Effector memory CD8-positive, alpha-beta T cell (primary cell): ENCODE data around the gene POLR1G.
A peak's percentile ranks its signal among the peaks of the same experiment; 100 is the strongest.
"Not testable (repeated sequence)": the region's sequence is repeated elsewhere in the genome, so short reads cannot be mapped to it uniquely, and the experiment has no call there.

Experiments
- ATAC-seq: fragments of 150-1000 bp; cut with Tn5 transposase; replicated peaks from 2 replicates; pipeline ENCODE4 v1.10.0; 2021; ENCODE audit warnings: mild to moderate bottlenecking, moderate library complexity
- DNase-seq, 3 experiments: peaks; one replicate each; pipeline ENCODE4 v3.0.0; 2021
- H3K27ac Mint-ChIP-seq, 2 donors: one replicate each; pipeline ENCODE4 v1.8.0; 2022; ENCODE audit warnings: mild to moderate bottlenecking in 2 of 2, mixed read lengths in 2 of 2, moderate library complexity in 2 of 2
- H3K27me3 Mint-ChIP-seq, 2 donors: one replicate each; pipeline ENCODE4 v1.8.0; 2022; ENCODE audit warnings: mixed read lengths in 2 of 2
- H3K36me3 Mint-ChIP-seq: one replicate; pipeline ENCODE4 v1.8.0; 2022; ENCODE audit warnings: mild to moderate bottlenecking, moderate library complexity, mixed read lengths; ENCODE audit not compliant: insufficient read depth
- H3K4me1 Mint-ChIP-seq, 2 donors: one replicate each; pipeline ENCODE4 v1.8.0; 2022; ENCODE audit warnings: low read depth in 2 of 2, mixed read lengths in 2 of 2
- H3K4me3 Mint-ChIP-seq, 2 donors: one replicate each; pipeline ENCODE4 v1.8.0; 2022; ENCODE audit warnings: mild to moderate bottlenecking in 2 of 2, mixed read lengths in 2 of 2, moderate library complexity in 2 of 2
- H3K9me3 Mint-ChIP-seq, 2 donors: one replicate each; pipeline ENCODE4 v1.8.0; 2022; ENCODE audit warnings: mixed read lengths in 2 of 2

POLR1G gene

DNA sequence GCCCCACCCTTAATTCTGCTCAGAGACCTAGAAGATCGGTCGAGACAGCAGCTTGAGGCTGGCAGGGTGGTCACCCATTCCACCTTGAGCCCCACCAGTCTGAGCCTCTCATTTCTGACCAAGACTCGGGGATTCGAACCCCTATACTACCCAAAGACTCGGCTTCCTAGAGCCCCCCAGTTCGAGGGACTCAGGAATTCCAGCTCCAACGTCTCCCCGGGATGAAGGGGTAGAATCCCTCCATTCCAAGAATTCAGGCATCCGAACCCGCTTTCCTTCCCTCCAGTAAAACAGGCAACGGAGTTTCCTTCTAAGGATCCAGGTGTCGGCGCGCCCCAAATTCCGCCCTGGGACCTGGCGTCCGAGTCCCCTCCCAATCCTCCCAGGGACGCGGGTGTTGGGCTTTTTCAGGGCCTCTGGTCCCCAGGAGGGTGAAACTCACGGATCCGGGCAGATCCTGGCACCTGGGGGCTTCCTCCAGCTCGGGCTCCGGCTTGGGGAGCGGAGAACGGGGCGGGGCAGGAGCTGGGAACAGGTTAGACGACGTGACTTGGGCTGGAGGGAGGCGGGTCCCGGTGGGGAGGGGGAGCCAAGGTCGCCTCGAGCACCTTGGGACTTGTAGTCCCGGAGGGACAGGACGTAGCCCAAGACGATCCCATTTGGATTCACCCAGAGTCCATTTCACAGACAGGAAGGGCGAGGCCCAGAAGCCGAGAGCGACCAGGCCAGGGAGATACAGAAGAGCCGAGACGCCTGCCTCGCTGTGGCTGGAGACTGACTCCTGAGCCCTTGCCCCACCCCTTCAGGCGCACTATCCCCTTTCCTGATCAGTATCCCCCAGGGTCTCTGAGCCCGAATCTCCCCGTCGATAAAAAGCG is 1.6 kb upstream of the POLR1G start, which contains the start of gene PPP1R13L:
TSS of gene PPP1R13L (minus strand) at position 513 of the 878 bp plus-strand sequence. CDS start 6,751 bp downstream, outside the sequence.
- peaks cover 22 to 33% of the 10 kb centered on the region in 2 donors for H3K27me3 Mint-ChIP-seq
- H3K4me1 Mint-ChIP-seq = peaks cover 30% of the 10 kb centered on the region in 2 donors
- H3K36me3 Mint-ChIP-seq = peaks cover 23% of the 10 kb centered on the region
- H3K27ac Mint-ChIP-seq = peak within 1 kb of the TSS; percentile 89 to 96
- H3K9me3 Mint-ChIP-seq = no peaks in the 10 kb centered on the region
- no peak for ATAC-seq
- DNase-seq = no peak
- peak within 1 kb of the TSS; percentile 94 to 96 for H3K4me3 Mint-ChIP-seq

DNA sequence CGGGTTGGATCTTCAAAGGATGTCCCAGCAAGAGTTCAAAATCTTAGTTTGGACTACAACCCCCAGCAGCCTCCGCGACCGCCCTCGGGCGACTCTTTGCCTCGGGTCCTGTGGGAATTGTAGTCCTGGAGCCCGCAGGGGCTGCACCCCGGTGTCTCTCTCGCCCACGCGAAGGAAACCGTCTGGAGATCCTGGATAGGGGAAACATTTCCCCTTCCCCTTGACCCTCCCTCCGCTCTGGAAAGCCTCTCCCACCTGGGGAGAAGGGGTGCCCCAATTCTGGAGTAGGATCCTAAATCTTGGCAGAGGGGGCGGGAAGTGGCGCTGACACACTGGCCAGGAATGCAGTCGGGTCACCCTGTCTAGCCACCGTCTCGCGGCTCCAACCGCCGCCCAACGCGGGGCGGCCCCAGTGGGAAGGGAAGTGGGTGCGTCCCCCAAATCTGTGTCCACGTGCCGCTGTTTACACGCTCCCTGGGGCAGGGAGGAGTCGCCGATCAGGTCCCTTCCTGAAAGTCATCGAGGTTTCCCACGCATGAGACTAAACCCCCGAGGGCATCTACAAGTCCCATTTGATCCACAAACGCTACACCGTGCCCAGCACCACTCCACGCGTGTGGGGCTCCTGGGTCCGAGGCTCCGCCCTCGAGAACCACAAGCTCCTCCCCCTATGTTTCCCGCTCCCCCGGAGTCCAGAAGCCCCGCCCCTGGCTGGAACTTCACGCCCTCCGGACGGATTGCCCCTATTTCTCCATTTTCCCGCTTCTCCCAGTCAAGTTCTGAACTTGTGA is 814 bp upstream of the POLR1G start:
- Mint-ChIP-seq H3K27ac (peak overlapping the region; percentile 89 to 96), H3K9me3 (no peaks in the 10 kb centered on the region), H3K4me3 (peak overlapping the region; percentile 94 to 96), H3K27me3 (peaks cover 22 to 33% of the 10 kb centered on the region in 2 donors), H3K36me3 (peaks cover 23% of the 10 kb centered on the region), H3K4me1 (peaks cover 30% of the 10 kb centered on the region in 2 donors)
- DNase-seq (peak; percentile 80 to 84 (median 82)), ATAC-seq (peak; percentile 71)

DNA sequence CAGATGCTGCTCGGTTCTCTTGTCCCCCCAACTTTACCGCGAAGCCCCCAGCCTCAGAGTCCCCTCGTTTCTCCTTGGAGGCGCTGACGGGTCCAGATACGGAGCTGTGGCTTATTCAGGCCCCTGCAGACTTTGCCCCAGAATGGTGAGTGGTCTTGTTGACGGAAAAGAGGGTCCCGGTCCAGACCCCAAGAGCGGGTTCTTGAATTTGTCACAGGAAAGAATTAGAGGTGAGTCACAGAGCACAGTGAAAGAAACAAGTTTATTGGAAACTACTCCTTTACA is 589 bp downstream of the POLR1G start:
- ATAC-seq (no peak), DNase-seq (no peak)
- H3K4me1 Mint-ChIP-seq = peaks cover 30% of the 10 kb centered on the region in 2 donors
- H3K4me3 Mint-ChIP-seq = peak overlapping the region; percentile 94 to 96
- H3K27me3 Mint-ChIP-seq = peaks cover 22 to 33% of the 10 kb centered on the region in 2 donors
- no peaks in the 10 kb centered on the region for H3K9me3 Mint-ChIP-seq
- H3K27ac Mint-ChIP-seq = peak overlapping the region in 1 of 2 donors; percentile 89
- peaks cover 23% of the 10 kb centered on the region for H3K36me3 Mint-ChIP-seq

DNA sequence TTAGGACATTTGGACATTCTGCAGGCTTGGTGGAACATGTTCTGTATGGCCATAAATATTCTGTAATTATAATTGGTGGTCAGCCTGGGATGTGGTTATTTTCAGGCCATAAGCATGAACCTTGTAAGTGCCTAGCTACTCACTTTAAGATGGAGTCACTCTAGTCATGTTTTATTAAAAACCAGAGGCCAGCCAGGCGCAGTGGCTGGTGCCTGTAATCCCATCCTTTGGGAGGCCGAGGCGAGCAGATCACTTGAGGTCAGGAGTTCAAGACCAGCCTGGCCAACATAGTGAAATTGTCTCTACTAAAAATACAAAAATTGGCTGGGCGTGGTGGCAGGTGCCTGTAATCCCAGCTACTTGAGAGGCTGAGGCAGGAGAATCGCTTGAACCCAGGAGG is 1.1 kb downstream of the POLR1G start:
- not testable (repeated sequence) for H3K27ac Mint-ChIP-seq, H3K9me3 Mint-ChIP-seq, DNase-seq, H3K4me3 Mint-ChIP-seq, ATAC-seq
- H3K4me1 Mint-ChIP-seq = peaks cover 30% of the 10 kb centered on the region in 2 donors
- peaks cover 22 to 29% of the 10 kb centered on the region in 2 donors for H3K27me3 Mint-ChIP-seq
- H3K36me3 Mint-ChIP-seq = peaks cover 23% of the 10 kb centered on the region

DNA sequence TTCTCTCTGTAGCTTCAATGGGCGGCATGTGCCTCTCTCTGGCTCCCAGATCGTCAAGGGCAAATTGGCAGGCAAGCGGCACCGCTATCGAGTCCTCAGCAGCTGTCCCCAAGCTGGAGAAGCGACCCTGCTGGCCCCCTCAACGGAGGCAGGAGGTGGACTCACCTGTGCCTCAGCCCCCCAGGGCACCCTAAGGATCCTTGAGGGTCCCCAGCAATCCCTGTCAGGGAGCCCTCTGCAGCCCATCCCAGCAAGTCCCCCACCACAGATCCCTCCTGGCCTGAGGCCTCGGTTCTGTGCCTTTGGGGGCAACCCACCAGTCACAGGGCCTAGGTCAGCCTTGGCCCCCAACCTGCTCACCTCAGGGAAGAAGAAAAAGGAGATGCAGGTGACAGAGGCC is 1.7 kb downstream of the POLR1G start:
- Mint-ChIP-seq H3K4me3 (no peak overlapping the region), H3K36me3 (peaks cover 28% of the 10 kb centered on the region), H3K9me3 (no peaks in the 10 kb centered on the region), H3K4me1 (peaks cover 30% of the 10 kb centered on the region in 2 donors), H3K27me3 (peaks cover 22 to 23% of the 10 kb centered on the region in 2 donors), H3K27ac (peak overlapping the region in 1 of 2 donors; percentile 15)
- DNase-seq (no peak), ATAC-seq (no peak)

DNA sequence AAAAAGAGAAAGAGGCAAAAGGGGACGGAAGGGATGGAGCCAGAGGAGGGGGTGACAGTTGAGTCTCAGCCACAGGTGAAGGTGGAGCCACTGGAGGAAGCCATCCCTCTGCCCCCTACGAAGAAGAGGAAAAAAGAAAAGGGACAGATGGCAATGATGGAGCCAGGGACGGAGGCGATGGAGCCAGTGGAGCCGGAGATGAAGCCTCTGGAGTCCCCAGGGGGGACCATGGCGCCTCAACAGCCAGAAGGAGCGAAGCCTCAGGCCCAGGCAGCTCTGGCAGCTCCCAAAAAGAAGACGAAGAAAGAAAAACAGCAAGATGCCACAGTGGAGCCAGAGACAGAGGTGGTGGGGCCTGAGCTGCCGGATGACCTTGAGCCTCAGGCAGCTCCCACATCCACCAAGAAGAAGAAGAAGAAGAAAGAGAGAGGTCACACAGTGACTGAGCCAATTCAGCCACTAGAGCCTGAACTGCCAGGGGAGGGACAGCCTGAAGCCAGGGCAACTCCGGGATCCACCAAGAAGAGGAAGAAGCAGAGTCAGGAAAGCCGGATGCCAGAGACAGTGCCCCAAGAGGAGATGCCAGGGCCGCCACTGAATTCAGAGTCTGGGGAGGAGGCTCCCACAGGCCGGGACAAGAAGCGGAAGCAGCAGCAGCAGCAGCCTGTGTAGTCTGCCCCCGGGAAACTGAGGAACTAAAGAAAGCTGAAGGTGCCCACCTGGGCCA is 2.5 kb downstream of the POLR1G start:
- H3K4me3 Mint-ChIP-seq = no peak overlapping the region
- DNase-seq = no peak

DNA sequence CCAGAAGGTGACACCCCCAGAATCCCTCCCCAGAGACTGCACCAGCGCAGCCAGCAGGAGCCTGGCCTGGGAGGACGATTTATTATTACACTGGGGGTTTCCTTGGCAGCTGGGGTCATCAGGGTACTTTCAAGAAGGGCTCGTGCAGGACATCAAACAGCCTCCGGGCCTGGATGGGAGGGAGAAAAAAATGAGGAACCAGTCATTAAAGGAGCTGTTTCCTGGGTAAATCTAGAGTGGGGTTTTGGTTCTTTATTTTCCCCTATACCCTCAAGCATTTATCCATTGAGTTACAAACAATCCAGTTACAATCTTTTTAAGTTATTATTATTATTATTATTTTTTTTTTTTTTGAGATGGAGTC is 3.1 kb downstream of the POLR1G start:
- Mint-ChIP-seq H3K36me3 (peaks cover 37% of the 10 kb centered on the region), H3K9me3 (no peaks in the 10 kb centered on the region), H3K27me3 (peaks cover 9% of the 10 kb centered on the region in 2 donors), H3K4me3 (no peak overlapping the region), H3K27ac (no peak overlapping the region), H3K4me1 (peaks cover 18 to 20% of the 10 kb centered on the region in 2 donors)
- DNase-seq (no peak), ATAC-seq (no peak)

More for the DNA sequence above, 2.5 kb downstream of the POLR1G start:
- Mint-ChIP-seq H3K9me3 (no peaks in the 10 kb centered on the region), H3K27me3 (peaks cover 14% of the 10 kb centered on the region in 2 donors), H3K27ac (no peak overlapping the region), H3K4me1 (peaks cover 23 to 25% of the 10 kb centered on the region in 2 donors), H3K36me3 (peaks cover 32% of the 10 kb centered on the region)
- no peak for ATAC-seq

DNA sequence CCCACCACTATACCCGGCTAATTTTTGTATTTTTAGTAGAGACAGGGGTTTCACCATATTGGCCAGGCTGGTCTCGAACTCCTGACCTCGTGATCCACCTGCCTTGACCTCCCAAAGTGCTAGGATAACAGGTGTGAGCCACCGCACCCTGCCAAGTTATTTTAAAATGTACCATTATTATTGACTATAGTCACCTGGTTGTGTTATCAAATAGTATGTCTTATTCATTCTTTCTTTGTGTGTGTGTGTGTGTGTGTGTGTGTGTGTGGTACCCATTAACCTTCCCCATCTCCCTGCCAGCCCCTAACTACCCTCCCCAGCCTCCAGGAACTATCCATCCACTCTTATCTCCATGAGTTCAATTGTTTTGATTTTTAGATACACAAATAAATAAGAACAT is 3.9 kb downstream of the POLR1G start:
- not testable (repeated sequence) for H3K27me3 Mint-ChIP-seq, H3K4me3 Mint-ChIP-seq, ATAC-seq, DNase-seq, H3K9me3 Mint-ChIP-seq, H3K27ac Mint-ChIP-seq
- H3K36me3 Mint-ChIP-seq = peaks cover 42% of the 10 kb centered on the region
- H3K4me1 Mint-ChIP-seq = peaks cover 12 to 15% of the 10 kb centered on the region in 2 donors

DNA sequence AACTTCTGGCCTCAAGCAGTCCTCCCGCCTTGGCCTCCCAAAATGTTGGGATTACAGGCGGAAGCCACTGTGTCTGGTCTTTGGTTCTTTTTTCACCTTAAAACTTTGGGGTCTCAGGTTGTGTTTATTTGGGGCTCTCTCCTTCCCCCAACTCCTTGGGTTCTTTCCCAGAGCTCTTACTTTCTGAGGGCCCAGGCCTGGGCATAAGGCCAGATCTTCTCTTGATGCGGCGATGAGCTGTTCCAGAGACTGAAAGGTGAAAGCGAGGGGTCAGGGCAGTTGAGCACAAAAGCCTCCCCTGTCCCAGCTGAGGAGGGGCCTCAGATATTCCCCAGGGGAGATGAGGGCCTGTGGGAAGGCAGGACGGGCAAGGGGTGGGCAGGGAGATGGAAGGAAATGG is 7.1 kb downstream of the POLR1G start:
- peaks cover 45% of the 10 kb centered on the region for H3K36me3 Mint-ChIP-seq
- H3K27ac Mint-ChIP-seq = no peak overlapping the region
- H3K4me3 Mint-ChIP-seq = no peak overlapping the region
- no peaks in the 10 kb centered on the region for H3K9me3 Mint-ChIP-seq
- DNase-seq (no peak), ATAC-seq (no peak)
- H3K27me3 Mint-ChIP-seq = no peaks in the 10 kb centered on the region
- peaks cover 0 to 3% of the 10 kb centered on the region in 2 donors for H3K4me1 Mint-ChIP-seq

DNA sequence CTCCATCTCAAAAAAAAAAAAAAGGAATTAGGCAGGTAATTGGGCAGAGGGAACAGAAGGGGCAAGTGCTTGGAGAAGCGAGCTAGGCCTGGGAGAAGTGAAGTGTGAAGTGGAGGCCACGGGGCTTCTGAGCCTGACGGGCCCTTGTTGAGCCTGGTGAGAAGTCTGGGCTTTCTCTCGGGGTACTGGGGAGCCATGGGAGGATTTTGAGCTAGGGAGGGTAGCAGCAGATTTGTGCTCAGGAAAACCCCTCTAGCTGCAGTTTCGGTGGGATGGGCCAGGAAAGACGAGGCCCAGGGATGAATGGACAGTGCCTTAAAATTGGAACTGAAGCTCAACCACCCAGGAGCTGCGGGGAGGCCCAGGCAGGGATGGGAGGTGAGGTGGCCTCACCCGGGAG is 8.0 kb downstream of the POLR1G start:
- H3K27ac Mint-ChIP-seq = peak overlapping the region in 1 of 2 donors; percentile 86
- H3K4me1 Mint-ChIP-seq = peaks cover 3 to 6% of the 10 kb centered on the region in 2 donors
- no peaks in the 10 kb centered on the region for H3K9me3 Mint-ChIP-seq
- no peak for DNase-seq
- no peak overlapping the region for H3K4me3 Mint-ChIP-seq
- peaks cover 40% of the 10 kb centered on the region for H3K36me3 Mint-ChIP-seq
- no peaks in the 10 kb centered on the region for H3K27me3 Mint-ChIP-seq
- no peak for ATAC-seq

DNA sequence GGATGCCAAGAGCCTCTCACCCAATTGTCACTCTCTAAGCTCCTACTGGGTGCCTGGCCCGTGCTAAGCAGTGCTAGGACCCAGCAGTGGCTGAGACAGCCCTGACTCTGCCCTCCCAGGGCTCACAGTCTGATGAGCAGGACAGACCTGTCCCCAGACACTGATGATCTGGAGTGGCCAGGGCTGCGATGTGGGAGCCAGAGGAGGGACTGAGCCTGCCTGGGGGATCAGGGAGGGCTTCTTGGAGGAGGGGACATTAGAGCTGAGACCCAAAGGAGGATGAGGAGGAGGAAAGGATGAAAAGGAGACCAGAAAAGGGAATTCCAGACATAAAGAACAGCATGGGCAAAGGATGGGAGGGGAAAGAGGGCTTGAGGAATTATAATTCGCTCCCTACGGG is 10.7 kb downstream of the POLR1G start:
- DNase-seq = no peak
- H3K27me3 Mint-ChIP-seq = no peaks in the 10 kb centered on the region
- H3K9me3 Mint-ChIP-seq = no peaks in the 10 kb centered on the region
- ATAC-seq = no peak
- peaks cover 43% of the 10 kb centered on the region for H3K36me3 Mint-ChIP-seq
- H3K4me3 Mint-ChIP-seq = no peak overlapping the region
- H3K27ac Mint-ChIP-seq = no peak overlapping the region
- peaks cover 11 to 17% of the 10 kb centered on the region in 2 donors for H3K4me1 Mint-ChIP-seq

DNA sequence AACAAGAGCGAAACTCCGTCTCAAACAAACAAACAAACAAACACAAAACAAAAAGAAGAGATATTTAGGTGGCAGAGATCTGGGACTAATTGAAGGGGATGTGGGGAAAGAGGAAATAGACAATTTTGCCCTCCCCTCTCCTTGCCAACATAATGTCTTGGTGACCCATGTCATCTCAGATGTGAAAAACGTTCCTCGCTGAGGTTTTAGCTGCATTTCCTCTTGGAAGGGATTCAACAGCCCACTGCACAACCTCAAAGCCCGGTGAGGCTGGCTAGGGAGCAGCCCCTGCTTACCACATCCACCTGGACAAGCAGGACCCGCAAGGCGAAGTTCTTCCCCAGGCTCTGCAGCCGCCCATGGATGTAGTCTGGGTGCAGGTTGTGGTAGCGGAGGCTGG is 12.4 kb downstream of the POLR1G start:
- Mint-ChIP-seq H3K9me3 (no peaks in the 10 kb centered on the region), H3K27me3 (no peaks in the 10 kb centered on the region), H3K4me3 (no peak overlapping the region), H3K4me1 (peaks cover 25 to 28% of the 10 kb centered on the region in 2 donors), H3K27ac (no peak overlapping the region), H3K36me3 (peaks cover 32% of the 10 kb centered on the region)
- DNase-seq (no peak), ATAC-seq (no peak)

DNA sequence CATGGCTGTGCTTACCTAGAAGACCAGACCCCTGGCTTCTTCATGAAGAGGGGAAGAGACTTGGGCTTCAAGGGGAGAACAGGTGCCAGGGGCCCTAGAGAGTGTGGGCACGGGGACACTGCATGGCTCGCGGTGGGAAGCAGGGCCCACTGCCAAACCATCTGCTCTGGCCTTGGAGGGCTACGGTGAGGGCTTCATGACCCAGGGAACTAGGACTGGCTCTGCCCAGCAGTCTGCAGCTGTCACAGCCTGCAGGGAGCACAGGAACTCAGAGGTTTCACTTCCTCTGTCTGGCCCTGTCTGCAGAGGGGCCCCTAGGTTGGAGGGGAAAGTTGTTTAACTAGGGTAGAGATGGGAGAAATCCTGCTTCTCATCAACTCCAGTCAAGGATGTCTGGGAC is 13.0 kb downstream of the POLR1G start:
- Mint-ChIP-seq H3K27me3 (no peaks in the 10 kb centered on the region), H3K9me3 (no peaks in the 10 kb centered on the region), H3K4me1 (peaks cover 31 to 33% of the 10 kb centered on the region in 2 donors), H3K27ac (no peak overlapping the region), H3K4me3 (peak overlapping the region in 1 of 2 donors; percentile 25), H3K36me3 (peaks cover 27% of the 10 kb centered on the region)
- ATAC-seq = no peak
- DNase-seq = no peak
